NCI-H2227 (cell line): Measurements from ENCODE around the gene WDR37.

Experiments used
- DNase-seq: peaks from one replicate; lab custom pipeline; 2025; ENCODE audit not compliant: unreplicated experiment; lab: John Stamatoyannopoulos, UW

The WDR37 gene

GRCh38 chr10:1180836-1181235 is 124.7 kb downstream of the WDR37 start:
- DNase-seq: no peak
